ENCODE results near the gene SERPINH1.

Gene SERPINH1

GRCh38 chr11:75565916-75566762 lies 4.1 kb downstream of the SERPINH1 start:
- no peak for TF ChIP-seq CTCF (IDR thresholded peaks at IDR 0.05; ENCODE audit: borderline replicate concordance, control extremely low read depth, extremely low read depth, insufficient read depth, missing control alignments)

GRCh38 chr11:75566763-75567279 lies 4.8 kb downstream of the SERPINH1 start:
- no peak for DNase-seq (ENCODE audit: low spot score)
- TF ChIP-seq CTCF (IDR thresholded peaks at IDR 0.05; ENCODE audit: borderline replicate concordance, control extremely low read depth, extremely low read depth, insufficient read depth, missing control alignments), result no peak
- in situ Hi-C loops (cut with MboI; ENCODE audit: low sequenced_read_pairs, unreplicated experiment), result no loop called here

More at GRCh38 chr11:75565916-75566762, 4.1 kb downstream of the SERPINH1 start:
- DNase-seq (ENCODE audit: low spot score), result no peak
- in situ Hi-C loops (cut with MboI; ENCODE audit: low sequenced_read_pairs, unreplicated experiment), result no loop called here

DNA sequence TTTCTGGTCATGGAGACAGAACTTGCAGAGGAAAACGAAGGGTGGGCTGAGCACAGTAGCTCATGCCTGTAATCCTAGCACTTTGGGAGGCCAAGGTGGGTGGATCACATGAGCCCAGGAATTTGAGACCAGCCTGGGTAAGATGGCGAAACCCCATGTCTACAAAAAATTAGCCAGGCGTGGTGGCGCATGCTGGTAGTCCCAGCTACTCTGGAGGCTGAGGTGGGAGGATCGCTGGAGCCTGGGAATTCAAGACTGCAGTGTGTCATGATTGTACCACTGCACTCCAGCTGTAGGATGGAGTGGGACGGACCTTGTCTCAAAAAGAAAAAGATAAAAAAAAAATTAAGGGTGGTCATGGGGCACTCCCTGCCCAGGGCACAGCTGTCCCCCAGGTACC lies 5.9 kb downstream of the SERPINH1 start:
- in situ Hi-C loops (cut with MboI; ENCODE audit: low sequenced_read_pairs, unreplicated experiment), result no loop called here
- TF ChIP-seq CTCF (IDR thresholded peaks at IDR 0.05; ENCODE audit: borderline replicate concordance, control extremely low read depth, extremely low read depth, insufficient read depth, missing control alignments), result no peak
- no peak for DNase-seq (ENCODE audit: low spot score)

- no peak for DNase-seq (ENCODE audit: low spot score)
- no peak for TF ChIP-seq CTCF (IDR thresholded peaks at IDR 0.05; ENCODE audit: borderline replicate concordance, control extremely low read depth, extremely low read depth, insufficient read depth, missing control alignments)
- in situ Hi-C loops (cut with MboI; ENCODE audit: low sequenced_read_pairs, unreplicated experiment), result no loop called here
Observed at GRCh38 chr11:75568616-75569219, 6.7 kb downstream of the SERPINH1 start.

DNA sequence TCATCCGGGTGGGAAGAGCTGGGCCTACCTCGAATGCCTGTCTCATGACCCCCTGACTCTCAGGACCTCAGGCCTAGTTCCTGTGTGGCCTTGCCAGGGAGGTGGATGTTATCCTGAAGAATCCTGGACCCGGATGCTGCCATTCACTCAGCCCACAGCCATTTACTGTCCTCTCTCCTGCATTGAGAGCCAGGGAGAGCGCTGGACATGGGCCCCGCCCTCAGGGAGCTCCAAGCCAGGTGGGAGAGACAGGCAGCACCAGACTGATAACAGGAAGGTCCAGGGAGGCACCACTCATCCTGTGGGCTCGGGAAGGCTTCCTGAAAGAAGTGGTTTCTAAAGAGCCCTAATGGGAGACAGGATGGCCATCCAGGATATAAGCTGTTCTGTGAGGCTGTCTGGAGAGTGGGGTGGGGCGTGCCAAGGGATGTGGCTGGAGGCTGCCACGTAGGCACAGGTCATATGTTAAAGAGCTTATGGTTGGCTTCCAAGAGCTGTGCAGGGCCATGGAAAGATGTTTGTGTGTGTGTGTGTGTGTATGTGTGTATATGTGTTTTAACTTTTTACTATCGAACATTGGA lies 8.6 kb downstream of the SERPINH1 start:
- no peak for TF ChIP-seq CTCF (IDR thresholded peaks at IDR 0.05; ENCODE audit: borderline replicate concordance, control extremely low read depth, extremely low read depth, insufficient read depth, missing control alignments)
- in situ Hi-C loops (cut with MboI; ENCODE audit: low sequenced_read_pairs, unreplicated experiment), result no loop called here
- no peak for DNase-seq (ENCODE audit: low spot score)

GRCh38 chr11:75571625-75572024 lies 9.6 kb downstream of the SERPINH1 start:
- in situ Hi-C loops (cut with MboI; ENCODE audit: low sequenced_read_pairs, unreplicated experiment), result no loop called here
- TF ChIP-seq CTCF (IDR thresholded peaks at IDR 0.05; ENCODE audit: borderline replicate concordance, control extremely low read depth, extremely low read depth, insufficient read depth, missing control alignments), result no peak

More at GRCh38 chr11:75571625-75572024, 9.6 kb downstream of the SERPINH1 start:
- no peak for DNase-seq (ENCODE audit: low spot score)
